ENCODE data around the gene GNPTAB. TPM values are rescaled to one million over a fixed set of nuclear protein-coding genes. Genes with fewer than 3 reads are reported as not detected.

GNPTAB gene
- total RNA-seq, 1 donor from 2014 or later, result 47.6 TPM

DNA sequence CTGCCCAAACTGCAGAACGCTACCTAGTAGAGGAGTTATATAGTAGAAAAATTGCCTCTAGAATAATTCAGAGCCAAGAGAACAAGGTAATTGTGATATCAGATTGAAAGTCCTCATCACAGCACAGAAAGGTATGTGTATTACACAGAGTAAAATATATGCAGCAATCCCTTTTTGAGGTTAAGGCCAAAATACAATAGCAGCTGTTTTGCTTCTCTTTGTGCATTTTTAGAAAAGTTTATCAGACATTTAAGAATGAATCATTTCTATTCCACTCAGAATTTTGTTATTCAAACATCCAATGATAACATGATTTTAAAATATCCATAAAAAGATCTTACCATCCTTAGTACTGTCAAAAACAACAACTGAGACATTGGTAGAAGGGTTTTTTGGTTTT, 45.1 kb downstream of the GNPTAB start:
- DNase-seq (ENCODE audit: low spot score), result no peak
- H3K4me3 Mint-ChIP-seq (ENCODE audit: unreplicated experiment), result no peak overlapping the region
- H3K36me3 Mint-ChIP-seq (ENCODE audit: low read depth, unreplicated experiment), result no peaks in the 10 kb centered on the region
- no peak overlapping the region for H3K27ac Mint-ChIP-seq (ENCODE audit: unreplicated experiment)
- TF ChIP-seq, protein P1, sequence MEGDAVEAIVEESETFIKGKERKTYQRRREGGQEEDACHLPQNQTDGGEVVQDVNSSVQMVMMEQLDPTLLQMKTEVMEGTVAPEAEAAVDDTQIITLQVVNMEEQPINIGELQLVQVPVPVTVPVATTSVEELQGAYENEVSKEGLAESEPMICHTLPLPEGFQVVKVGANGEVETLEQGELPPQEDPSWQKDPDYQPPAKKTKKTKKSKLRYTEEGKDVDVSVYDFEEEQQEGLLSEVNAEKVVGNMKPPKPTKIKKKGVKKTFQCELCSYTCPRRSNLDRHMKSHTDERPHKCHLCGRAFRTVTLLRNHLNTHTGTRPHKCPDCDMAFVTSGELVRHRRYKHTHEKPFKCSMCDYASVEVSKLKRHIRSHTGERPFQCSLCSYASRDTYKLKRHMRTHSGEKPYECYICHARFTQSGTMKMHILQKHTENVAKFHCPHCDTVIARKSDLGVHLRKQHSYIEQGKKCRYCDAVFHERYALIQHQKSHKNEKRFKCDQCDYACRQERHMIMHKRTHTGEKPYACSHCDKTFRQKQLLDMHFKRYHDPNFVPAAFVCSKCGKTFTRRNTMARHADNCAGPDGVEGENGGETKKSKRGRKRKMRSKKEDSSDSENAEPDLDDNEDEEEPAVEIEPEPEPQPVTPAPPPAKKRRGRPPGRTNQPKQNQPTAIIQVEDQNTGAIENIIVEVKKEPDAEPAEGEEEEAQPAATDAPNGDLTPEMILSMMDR (IDR thresholded peaks at IDR 0.05; ENCODE audit: unreplicated experiment), result no peak
- H3K4me1 Mint-ChIP-seq (ENCODE audit: unreplicated experiment), result no peaks in the 10 kb centered on the region
- no peaks in the 10 kb centered on the region for H3K9me3 Mint-ChIP-seq (ENCODE audit: unreplicated experiment)
- no peaks in the 10 kb centered on the region for H3K27me3 Mint-ChIP-seq (ENCODE audit: unreplicated experiment)

DNA sequence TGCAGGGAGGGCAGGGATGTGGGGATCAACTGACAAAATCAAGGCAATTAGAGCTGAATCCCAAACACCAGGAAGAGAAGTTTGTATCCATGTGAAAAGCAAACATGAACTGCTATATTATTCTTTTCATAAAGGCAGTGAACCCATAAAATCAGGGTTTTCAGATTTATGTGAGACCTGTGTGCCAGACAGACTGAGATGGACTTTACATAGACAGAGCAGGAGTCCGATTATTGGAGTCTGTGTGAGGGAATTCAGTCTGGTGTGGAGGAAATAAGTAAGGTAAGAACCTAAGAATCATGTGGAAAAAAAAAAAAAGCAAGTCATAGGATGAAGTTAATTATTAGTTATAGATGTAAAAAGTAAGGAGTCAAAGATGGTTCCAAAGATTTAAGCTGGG, 46.4 kb downstream of the GNPTAB start:
- TF ChIP-seq, protein P1 (IDR thresholded peaks at IDR 0.05; ENCODE audit: unreplicated experiment), result no peak
- no peak for DNase-seq (ENCODE audit: low spot score)
- H3K4me3 Mint-ChIP-seq (ENCODE audit: unreplicated experiment), result no peak overlapping the region
- no peaks in the 10 kb centered on the region for H3K27me3 Mint-ChIP-seq (ENCODE audit: unreplicated experiment)
- H3K4me1 Mint-ChIP-seq (ENCODE audit: unreplicated experiment), result peaks cover 3% of the 10 kb centered on the region
- H3K36me3 Mint-ChIP-seq (ENCODE audit: low read depth, unreplicated experiment), result no peaks in the 10 kb centered on the region
- H3K27ac Mint-ChIP-seq (ENCODE audit: unreplicated experiment), result no peak overlapping the region
- no peaks in the 10 kb centered on the region for H3K9me3 Mint-ChIP-seq (ENCODE audit: unreplicated experiment)

DNA sequence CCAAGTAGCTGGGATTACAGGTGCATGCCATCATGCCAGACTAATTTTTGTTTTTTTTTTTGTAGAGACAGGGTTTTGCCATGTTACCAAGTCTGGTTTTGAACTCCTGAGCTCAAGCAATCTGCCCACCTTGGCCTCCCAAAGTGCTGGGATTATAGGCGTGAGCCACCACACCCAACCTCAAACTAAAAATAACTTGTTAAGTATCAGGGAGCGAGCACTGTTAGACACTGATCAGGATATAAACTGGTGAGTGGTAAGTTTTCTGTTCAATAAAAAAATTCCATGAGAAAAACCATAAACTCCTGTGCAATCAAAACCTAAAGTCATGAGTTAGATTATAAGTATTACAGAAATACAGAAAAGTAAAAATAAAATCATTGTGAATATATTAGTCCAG, 46.9 kb downstream of the GNPTAB start:
- Mint-ChIP-seq H3K9me3 (ENCODE audit: unreplicated experiment) (no peaks in the 10 kb centered on the region), H3K4me1 (ENCODE audit: unreplicated experiment) (peaks cover 3% of the 10 kb centered on the region), H3K27ac (ENCODE audit: unreplicated experiment) (no peak overlapping the region), H3K4me3 (ENCODE audit: unreplicated experiment) (no peak overlapping the region), H3K27me3 (ENCODE audit: unreplicated experiment) (no peaks in the 10 kb centered on the region), H3K36me3 (ENCODE audit: low read depth, unreplicated experiment) (no peaks in the 10 kb centered on the region)
- no peak for DNase-seq (ENCODE audit: low spot score)
- TF ChIP-seq, protein P1 (IDR thresholded peaks at IDR 0.05; ENCODE audit: unreplicated experiment), result no peak

DNA sequence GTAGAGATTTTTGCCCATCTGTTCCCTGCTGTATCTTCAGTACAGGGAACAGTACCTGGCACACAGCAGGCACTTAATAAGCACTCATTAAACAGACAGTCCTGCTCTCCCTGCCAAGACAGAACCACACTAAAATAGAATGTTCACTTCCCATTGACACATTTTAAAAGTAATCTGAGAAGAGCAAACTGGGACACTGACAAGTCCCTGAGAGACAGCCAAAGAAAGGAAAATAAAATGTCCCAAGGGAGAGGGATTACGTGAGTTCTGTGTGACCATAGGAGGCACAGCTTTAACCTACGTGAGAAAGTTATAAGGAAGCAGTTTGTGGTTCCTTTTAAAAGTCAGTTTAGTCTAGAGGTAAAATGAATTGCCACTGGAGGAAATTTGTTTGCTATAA, 47.6 kb downstream of the GNPTAB start:
- H3K27me3 Mint-ChIP-seq (ENCODE audit: unreplicated experiment), result no peaks in the 10 kb centered on the region
- TF ChIP-seq, protein P1 (IDR thresholded peaks at IDR 0.05; ENCODE audit: unreplicated experiment), result no peak
- H3K36me3 Mint-ChIP-seq (ENCODE audit: low read depth, unreplicated experiment), result no peaks in the 10 kb centered on the region
- H3K4me3 Mint-ChIP-seq (ENCODE audit: unreplicated experiment), result no peak overlapping the region
- no peaks in the 10 kb centered on the region for H3K9me3 Mint-ChIP-seq (ENCODE audit: unreplicated experiment)
- H3K27ac Mint-ChIP-seq (ENCODE audit: unreplicated experiment), result no peak overlapping the region
- H3K4me1 Mint-ChIP-seq (ENCODE audit: unreplicated experiment), result peaks cover 3% of the 10 kb centered on the region
- no peak for DNase-seq (ENCODE audit: low spot score)

DNA sequence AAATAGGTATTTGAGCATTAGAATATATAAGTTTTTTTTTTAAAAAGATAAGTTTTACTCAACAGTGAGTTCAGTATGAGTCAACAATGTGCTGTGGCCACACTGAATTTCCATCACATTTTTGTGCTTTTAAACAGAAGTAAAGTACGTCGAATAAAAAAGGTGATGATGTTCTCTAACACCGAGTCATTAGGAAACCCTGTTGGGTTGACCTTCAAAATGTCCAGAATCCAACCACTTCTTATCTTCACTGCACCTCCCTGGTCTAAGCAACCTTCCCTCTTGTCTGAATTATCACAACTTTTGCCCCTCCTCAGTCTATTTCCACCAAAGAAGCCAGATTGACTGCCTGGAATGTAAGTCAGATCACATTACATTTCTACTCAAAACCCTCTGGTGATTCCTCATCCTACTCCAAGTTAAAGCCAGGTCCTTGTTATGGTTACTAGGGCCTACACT, 48.5 kb downstream of the GNPTAB start:
- H3K27me3 Mint-ChIP-seq (ENCODE audit: unreplicated experiment), result no peaks in the 10 kb centered on the region
- no peak for DNase-seq (ENCODE audit: low spot score)
- H3K4me1 Mint-ChIP-seq (ENCODE audit: unreplicated experiment), result peaks cover 3% of the 10 kb centered on the region
- TF ChIP-seq, protein P1 (IDR thresholded peaks at IDR 0.05; ENCODE audit: unreplicated experiment), result no peak
- peaks cover 2% of the 10 kb centered on the region for H3K36me3 Mint-ChIP-seq (ENCODE audit: low read depth, unreplicated experiment)
- H3K9me3 Mint-ChIP-seq (ENCODE audit: unreplicated experiment), result no peaks in the 10 kb centered on the region
- H3K27ac Mint-ChIP-seq (ENCODE audit: unreplicated experiment), result no peak overlapping the region
- no peak overlapping the region for H3K4me3 Mint-ChIP-seq (ENCODE audit: unreplicated experiment)

Data from endothelial cell (in vitro differentiated cells).